ENCODE results near the gene DGKG. TPM values are rescaled to one million over a fixed set of nuclear protein-coding genes. Genes with fewer than 3 reads are reported as not detected.

Gene DGKG
- total and polyA plus RNA-seq, 8 donors = 0.12 to 26.3 (median 2.7) TPM

GRCh38 chr3:186169379-186169778, 192.7 kb downstream of the DGKG start:
- H3K27ac ChIP-seq = no peak overlapping the region
- H3K36me3 ChIP-seq = peaks cover 0 to 5% (median 2%) of the 10 kb centered on the region in 4 donors
- DNase-seq = no peak
- WGBS, 5 donors = 83 to 98% (median 91%) methylated on average over 2 of the region's 2 CpGs
- no peaks in the 10 kb centered on the region for H3K27me3 ChIP-seq
- H3K4me3 ChIP-seq = no peak overlapping the region
- H3K4me1 ChIP-seq = no peaks in the 10 kb centered on the region
- H3K9me3 ChIP-seq = no peaks in the 10 kb centered on the region
- intact Hi-C loops (cut with DNase I; ENCODE audit: low total_unique reads) = no loop called here
- no peak for TF ChIP-seq POLR2AphosphoS5 (IDR thresholded peaks at IDR 0.05)
- TF ChIP-seq EP300 (IDR thresholded peaks at IDR 0.05) = no peak
- TF ChIP-seq POLR2A (IDR thresholded peaks at IDR 0.05) = no peak
- TF ChIP-seq CTCF (IDR thresholded peaks at IDR 0.05) = no peak

DNA sequence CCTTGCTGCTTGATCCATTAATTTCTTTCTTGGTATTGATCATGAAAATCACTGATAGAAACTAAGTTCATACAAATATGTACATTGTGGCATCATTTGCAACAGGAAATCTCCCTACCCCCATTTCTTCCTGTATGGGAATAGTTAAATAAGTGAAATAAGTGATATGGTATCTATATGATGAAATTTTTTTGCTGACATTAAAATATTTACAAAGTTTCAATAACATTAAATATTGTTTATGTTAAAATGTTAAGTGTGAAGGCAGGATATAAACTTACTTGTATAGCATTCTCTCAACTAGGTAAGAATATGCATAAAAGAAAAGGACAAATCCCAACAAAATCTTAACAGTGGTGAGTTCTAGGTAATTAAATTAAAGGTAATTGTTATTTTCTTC, 193.1 kb downstream of the DGKG start:
- no peaks in the 10 kb centered on the region for H3K9me3 ChIP-seq
- no peaks in the 10 kb centered on the region for H3K27me3 ChIP-seq
- H3K4me3 ChIP-seq = no peak overlapping the region
- H3K4me1 ChIP-seq = no peaks in the 10 kb centered on the region
- DNase-seq = no peak
- intact Hi-C loops (cut with DNase I; ENCODE audit: low total_unique reads) = no loop called here
- H3K36me3 ChIP-seq = peaks cover 0 to 9% (median 3%) of the 10 kb centered on the region in 4 donors
- no peak for TF ChIP-seq POLR2AphosphoS5 (IDR thresholded peaks at IDR 0.05)
- no peak for TF ChIP-seq EP300 (IDR thresholded peaks at IDR 0.05)
- TF ChIP-seq POLR2A (IDR thresholded peaks at IDR 0.05) = no peak
- no peak for TF ChIP-seq CTCF (IDR thresholded peaks at IDR 0.05)
- H3K27ac ChIP-seq = no peak overlapping the region

- Histone ChIP-seq H3K9me3 (no peaks in the 10 kb centered on the region), H3K27me3 (no peaks in the 10 kb centered on the region), H3K4me3 (no peak overlapping the region), H3K36me3 (peaks cover 0 to 9% (median 4%) of the 10 kb centered on the region in 4 donors), H3K27ac (no peak overlapping the region), H3K4me1 (no peaks in the 10 kb centered on the region)
- WGBS, 5 donors = 90 to 97% (median 92%) methylated on average over 1 of the region's 1 CpG
- intact Hi-C loops (cut with DNase I; ENCODE audit: low total_unique reads) = no loop called here
- DNase-seq = no peak
- TF ChIP-seq POLR2AphosphoS5 (IDR thresholded peaks at IDR 0.05) = no peak
- TF ChIP-seq POLR2A (IDR thresholded peaks at IDR 0.05) = no peak
Observed at GRCh38 chr3:186167646-186168395, 194.2 kb downstream of the DGKG start.

DNA sequence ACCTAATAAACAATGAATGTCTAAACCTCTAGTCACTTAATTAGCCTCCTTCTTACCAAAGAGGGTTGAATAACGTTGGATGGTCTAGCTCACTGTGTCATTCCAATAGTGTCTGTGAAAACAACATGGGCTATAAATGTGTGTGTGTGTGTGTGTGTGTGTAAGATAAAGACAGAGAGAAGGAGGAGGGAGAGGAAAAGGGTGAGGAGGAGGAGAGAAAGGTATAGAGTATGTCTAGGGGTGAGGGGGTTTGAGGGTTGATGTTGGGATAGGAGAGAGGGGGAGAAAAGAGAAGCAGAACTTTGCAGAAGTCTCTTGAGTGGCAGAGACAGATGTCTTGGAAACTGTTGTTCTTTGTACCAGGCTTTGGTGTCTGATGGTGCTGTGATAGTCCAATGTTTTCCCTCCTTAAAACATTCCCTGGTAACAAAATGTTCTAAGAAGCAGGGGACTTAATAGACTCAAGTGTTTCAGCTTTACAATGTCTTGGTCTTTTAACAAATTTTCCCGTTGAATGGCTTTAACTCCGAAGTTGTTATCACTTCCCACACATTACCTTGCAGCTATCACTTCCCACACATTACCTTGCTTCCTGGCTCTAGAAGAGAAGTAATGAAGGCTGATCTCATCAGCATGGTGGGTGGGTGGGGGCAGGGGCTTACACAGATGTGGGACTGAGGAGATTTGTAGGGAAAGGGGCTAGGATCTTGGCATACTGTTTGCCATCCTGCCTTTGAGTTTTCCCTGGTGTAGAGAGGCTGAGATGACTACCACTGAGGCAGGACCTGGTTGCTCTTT, 195.3 kb downstream of the DGKG start:
- TF ChIP-seq POLR2A (IDR thresholded peaks at IDR 0.05) (no peak), POLR2AphosphoS5 (IDR thresholded peaks at IDR 0.05) (no peak), EP300 (IDR thresholded peaks at IDR 0.05) (no peak), CTCF (IDR thresholded peaks at IDR 0.05) (no peak)

More for the DNA sequence above, 195.3 kb downstream of the DGKG start:
- H3K27me3 ChIP-seq = no peaks in the 10 kb centered on the region
- DNase-seq = no peak
- 34 to 50% (median 42%) methylated on average over 3 of the region's 3 CpGs for WGBS, 5 donors
- no peaks in the 10 kb centered on the region for H3K4me1 ChIP-seq
- no peak overlapping the region for H3K4me3 ChIP-seq
- H3K27ac ChIP-seq = no peak overlapping the region
- H3K9me3 ChIP-seq = no peaks in the 10 kb centered on the region
- intact Hi-C loops (cut with DNase I; ENCODE audit: low total_unique reads) = no loop called here
- H3K36me3 ChIP-seq = peaks cover 0 to 19% (median 4%) of the 10 kb centered on the region in 4 donors
